Fibroblast of pulmonary artery (primary cell): ENCODE results near the gene EGFR.
A peak's percentile ranks its signal among the peaks of the same experiment; 100 is the strongest.

Source experiments
- DNase-seq: peaks from one replicate; pipeline ENCODE4 v3.0.0-alpha.2; 2010; ENCODE audit warnings: low read depth
- H3K4me3 ChIP-seq: replicated peaks from 2 replicates; pipeline ENCODE4 v1.5.1; 2011; ENCODE audit warnings: low read depth, mild to moderate bottlenecking, control low read depth, low read length, moderate library complexity
- TF ChIP-seq, protein P1 (sequence below): IDR thresholded peaks from 2 replicates; pipeline ENCODE4 v1.5.1; 2011; ENCODE audit warnings: mild to moderate bottlenecking, control low read depth, low read length, inconsistent platforms; ENCODE audit errors: missing control alignments

Gene EGFR

DNA sequence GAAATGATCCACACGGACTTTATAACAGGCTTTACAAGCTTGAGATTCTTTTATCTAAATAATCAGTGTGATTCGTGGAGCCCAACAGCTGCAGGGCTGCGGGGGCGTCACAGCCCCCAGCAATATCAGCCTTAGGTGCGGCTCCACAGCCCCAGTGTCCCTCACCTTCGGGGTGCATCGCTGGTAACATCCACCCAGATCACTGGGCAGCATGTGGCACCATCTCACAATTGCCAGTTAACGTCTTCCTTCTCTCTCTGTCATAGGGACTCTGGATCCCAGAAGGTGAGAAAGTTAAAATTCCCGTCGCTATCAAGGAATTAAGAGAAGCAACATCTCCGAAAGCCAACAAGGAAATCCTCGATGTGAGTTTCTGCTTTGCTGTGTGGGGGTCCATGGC lies 155.6 kb downstream of the EGFR start:
- H3K4me3 ChIP-seq = no peak overlapping the region
- TF ChIP-seq, protein P1, sequence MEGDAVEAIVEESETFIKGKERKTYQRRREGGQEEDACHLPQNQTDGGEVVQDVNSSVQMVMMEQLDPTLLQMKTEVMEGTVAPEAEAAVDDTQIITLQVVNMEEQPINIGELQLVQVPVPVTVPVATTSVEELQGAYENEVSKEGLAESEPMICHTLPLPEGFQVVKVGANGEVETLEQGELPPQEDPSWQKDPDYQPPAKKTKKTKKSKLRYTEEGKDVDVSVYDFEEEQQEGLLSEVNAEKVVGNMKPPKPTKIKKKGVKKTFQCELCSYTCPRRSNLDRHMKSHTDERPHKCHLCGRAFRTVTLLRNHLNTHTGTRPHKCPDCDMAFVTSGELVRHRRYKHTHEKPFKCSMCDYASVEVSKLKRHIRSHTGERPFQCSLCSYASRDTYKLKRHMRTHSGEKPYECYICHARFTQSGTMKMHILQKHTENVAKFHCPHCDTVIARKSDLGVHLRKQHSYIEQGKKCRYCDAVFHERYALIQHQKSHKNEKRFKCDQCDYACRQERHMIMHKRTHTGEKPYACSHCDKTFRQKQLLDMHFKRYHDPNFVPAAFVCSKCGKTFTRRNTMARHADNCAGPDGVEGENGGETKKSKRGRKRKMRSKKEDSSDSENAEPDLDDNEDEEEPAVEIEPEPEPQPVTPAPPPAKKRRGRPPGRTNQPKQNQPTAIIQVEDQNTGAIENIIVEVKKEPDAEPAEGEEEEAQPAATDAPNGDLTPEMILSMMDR = no peak
- no peak for DNase-seq

DNA sequence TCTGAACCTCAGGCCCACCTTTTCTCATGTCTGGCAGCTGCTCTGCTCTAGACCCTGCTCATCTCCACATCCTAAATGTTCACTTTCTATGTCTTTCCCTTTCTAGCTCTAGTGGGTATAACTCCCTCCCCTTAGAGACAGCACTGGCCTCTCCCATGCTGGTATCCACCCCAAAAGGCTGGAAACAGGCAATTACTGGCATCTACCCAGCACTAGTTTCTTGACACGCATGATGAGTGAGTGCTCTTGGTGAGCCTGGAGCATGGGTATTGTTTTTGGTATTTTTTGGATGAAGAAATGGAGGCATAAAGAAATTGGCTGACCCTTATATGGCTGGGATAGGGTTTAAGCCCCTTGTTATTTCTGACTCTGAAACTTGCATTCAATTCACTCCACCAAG lies 156.0 kb downstream of the EGFR start:
- H3K4me3 ChIP-seq = no peak overlapping the region
- TF ChIP-seq, protein P1 = no peak
- DNase-seq = no peak

DNA sequence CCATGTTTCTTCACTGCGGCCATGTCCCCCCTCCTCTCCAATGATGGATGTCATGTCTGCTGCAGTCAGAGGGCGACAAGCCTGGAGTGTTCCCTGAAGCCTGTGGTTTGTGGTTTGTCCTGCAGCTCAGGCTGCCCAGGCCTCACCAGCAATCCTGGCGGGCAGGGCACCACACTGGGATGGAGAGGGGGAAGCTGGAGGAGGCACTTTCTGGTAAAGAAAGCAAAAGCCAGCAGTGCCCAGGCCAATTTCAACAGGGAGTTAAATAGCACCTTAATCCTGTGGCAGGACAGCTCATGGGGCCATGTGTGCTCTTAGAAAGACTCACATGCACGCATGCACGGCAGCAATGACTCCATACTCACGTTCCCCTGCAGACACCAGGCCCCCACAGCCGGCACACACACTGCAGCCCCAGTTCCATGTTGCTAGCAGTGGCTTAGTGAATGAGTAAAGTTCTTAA lies 158.3 kb downstream of the EGFR start:
- no peak for DNase-seq
- H3K4me3 ChIP-seq = no peak overlapping the region
- TF ChIP-seq, protein P1 = no peak

DNA sequence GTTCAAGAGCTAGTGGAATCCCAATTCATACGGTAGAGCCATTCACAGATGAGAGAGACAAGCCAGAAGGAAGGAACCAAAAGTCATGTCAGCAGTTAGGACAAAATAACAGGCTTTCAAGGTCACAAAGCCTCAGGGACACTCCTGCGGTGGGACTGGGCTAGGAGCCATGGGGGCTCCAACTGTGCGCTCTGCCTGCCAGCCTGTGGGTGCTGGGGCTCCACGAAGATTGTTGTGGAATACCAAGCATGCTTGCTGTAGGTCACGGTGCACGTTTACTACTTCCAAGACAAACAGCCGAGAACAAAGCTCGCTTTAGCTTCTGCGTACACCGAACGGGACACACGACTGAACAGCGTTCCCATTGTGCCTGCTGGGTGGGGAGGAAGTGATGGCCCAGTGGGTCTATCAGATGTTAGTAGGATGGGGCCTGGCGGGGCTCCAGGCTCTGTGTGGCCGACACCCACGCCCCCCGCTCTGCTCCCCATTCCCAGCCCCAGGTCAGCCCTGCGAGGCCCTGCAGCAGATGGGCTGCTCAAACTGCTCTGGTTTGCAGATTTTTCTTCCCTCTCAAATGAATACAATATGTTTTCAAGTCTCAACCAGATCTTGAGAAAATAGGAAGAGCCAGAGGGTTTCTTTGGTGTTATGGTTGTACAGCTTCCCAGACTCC lies 158.9 kb downstream of the EGFR start:
- DNase-seq = peak; percentile 30
- H3K4me3 ChIP-seq = no peak overlapping the region
- TF ChIP-seq, protein P1 = no peak

DNA sequence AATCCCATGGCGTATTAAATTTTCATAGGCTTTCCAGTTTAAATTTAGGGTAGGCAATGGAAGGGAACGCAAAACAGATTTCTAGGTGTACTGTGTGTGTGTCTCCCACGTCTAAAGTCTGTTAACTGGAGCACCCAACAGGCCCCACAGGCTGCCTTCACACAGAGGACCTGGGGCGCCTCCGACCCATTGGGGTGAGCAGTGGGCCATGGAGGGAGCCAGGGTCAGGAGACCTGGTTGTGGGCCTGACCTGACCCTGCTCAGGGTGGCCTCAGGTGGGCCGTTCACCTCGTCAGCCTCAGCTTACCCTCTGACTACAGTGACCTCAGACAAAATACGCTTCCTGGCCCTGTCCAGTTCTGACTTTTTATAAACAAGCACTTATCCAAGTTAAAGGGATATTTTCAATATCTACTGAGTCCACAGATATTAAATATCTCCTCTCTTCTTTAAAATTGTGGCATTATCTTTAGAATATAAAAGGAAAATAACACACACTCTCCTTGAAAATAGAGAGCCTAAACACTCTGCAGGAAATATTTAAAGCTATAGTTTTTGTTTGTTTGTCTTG lies 159.6 kb downstream of the EGFR start:
- no peak for DNase-seq
- TF ChIP-seq, protein P1 = no peak
- H3K4me3 ChIP-seq = no peak overlapping the region

DNA sequence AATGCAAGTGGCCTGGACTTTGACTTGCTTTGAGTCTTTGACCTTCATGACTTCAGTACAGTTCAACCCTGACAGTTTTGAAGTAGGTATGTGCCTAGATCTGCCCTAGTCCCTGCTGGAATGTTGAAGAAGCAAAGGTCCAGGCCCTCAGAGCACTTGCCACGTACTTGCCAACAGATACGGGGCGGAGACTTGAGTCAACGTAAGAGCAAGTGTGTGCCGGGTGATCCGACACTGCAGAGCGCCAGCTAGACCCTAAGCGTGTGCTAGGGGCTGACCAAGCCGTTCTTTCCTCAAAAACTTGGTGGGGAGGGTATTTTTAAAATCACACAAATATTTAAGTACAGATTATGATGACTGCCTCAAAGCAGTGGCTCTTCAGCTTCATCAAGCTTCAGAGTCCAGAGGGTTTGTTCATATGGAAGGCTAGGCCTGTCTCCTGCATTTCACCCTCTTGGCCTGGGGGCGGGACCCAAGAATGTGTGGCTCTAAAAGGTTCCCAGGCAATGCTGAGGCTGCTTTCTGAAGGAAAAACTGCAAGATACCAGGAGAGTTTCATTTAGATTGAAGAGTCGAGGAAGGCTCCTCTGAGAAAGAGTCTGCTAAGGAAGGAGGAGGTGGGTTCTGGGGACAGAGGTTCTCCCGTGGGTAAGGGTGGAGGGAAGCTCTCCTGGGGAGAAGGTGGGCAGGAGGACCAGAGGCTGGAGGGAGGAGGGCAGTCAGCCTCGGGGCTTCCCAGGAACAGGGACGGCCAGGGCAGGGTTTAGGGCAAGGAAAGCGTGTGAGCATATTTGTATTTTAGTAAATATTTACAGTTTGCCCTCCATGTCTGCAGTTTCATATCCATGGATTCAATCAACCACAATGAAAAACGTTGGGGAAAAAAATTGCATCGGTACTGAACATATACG lies 160.3 kb downstream of the EGFR start:
- TF ChIP-seq, protein P1 = no peak
- DNase-seq = no peak
- no peak overlapping the region for H3K4me3 ChIP-seq
